ENCODE data around the gene CNOT6L. TPM values are rescaled to one million over a fixed set of nuclear protein-coding genes. Genes with fewer than 3 reads are reported as not detected.

Gene CNOT6L
- polyA plus RNA-seq, 2 of the 4 experiments (the other 2 are of a cell fraction): 5.8 to 8.7 TPM

DNA sequence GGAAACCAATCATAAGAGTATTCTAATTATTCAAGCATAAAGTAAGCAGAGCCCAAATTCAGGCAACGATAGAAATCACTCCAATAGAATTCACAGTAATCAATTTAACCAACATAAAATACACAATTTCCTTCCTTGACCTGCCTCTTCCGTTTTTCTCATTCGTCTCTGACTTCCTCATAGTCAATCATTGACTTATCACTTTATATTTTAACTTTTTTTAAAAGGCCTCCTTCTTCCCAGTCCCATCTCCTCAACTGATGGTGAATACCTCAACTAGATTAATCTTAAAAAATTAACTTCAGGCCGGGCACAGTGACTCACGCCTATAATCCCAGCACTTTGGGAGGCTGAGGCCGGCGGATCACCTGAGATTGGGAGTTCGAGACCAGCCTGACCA is 13.3 kb downstream of the CNOT6L start:
- WGBS (ENCODE audit: missing lambda C conversion rate): 89% methylated on average over 8 of the region's 8 CpGs
- ChIA-PET CTCF (no interaction called here), POLR2A (no interaction called here)
- no peak for ATAC-seq
- TF ChIP-seq, protein P1, sequence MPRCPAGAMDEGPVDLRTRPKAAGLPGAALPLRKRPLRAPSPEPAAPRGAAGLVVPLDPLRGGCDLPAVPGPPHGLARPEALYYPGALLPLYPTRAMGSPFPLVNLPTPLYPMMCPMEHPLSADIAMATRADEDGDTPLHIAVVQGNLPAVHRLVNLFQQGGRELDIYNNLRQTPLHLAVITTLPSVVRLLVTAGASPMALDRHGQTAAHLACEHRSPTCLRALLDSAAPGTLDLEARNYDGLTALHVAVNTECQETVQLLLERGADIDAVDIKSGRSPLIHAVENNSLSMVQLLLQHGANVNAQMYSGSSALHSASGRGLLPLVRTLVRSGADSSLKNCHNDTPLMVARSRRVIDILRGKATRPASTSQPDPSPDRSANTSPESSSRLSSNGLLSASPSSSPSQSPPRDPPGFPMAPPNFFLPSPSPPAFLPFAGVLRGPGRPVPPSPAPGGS (IDR thresholded peaks at IDR 0.05): no peak
- no peak for TF ChIP-seq KDM5A (IDR thresholded peaks at IDR 0.05)
- TF ChIP-seq, protein P2, sequence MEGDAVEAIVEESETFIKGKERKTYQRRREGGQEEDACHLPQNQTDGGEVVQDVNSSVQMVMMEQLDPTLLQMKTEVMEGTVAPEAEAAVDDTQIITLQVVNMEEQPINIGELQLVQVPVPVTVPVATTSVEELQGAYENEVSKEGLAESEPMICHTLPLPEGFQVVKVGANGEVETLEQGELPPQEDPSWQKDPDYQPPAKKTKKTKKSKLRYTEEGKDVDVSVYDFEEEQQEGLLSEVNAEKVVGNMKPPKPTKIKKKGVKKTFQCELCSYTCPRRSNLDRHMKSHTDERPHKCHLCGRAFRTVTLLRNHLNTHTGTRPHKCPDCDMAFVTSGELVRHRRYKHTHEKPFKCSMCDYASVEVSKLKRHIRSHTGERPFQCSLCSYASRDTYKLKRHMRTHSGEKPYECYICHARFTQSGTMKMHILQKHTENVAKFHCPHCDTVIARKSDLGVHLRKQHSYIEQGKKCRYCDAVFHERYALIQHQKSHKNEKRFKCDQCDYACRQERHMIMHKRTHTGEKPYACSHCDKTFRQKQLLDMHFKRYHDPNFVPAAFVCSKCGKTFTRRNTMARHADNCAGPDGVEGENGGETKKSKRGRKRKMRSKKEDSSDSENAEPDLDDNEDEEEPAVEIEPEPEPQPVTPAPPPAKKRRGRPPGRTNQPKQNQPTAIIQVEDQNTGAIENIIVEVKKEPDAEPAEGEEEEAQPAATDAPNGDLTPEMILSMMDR (IDR thresholded peaks at IDR 0.05): no peak
- TF ChIP-seq, protein P3, sequence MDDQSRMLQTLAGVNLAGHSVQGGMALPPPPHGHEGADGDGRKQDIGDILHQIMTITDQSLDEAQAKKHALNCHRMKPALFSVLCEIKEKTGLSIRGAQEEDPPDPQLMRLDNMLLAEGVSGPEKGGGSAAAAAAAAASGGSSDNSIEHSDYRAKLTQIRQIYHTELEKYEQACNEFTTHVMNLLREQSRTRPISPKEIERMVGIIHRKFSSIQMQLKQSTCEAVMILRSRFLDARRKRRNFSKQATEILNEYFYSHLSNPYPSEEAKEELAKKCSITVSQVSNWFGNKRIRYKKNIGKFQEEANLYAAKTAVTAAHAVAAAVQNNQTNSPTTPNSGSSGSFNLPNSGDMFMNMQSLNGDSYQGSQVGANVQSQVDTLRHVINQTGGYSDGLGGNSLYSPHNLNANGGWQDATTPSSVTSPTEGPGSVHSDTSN (IDR thresholded peaks at IDR 0.05): no peak
- TF ChIP-seq FOSL2 (IDR thresholded peaks at IDR 0.05): no peak
- no peak for TF ChIP-seq FOSL2 (CRISPR knock-in tag; IDR thresholded peaks at IDR 0.05)
- no peak for TF ChIP-seq MAZ (IDR thresholded peaks at IDR 0.05; ENCODE audit: borderline replicate concordance, low read depth, low read length)
- TF ChIP-seq BHLHE40 (IDR thresholded peaks at IDR 0.05; ENCODE audit: low read depth, low read length): no peak
- no peak for TF ChIP-seq TFCP2L1 (CRISPR knock-in tag; IDR thresholded peaks at IDR 0.05)
- TF ChIP-seq NR3C1 (IDR thresholded peaks at IDR 0.05): no peak
- H3K4me1 ChIP-seq: peaks cover 11% of the 10 kb centered on the region
- H3K4me3 ChIP-seq: no peak overlapping the region
- no peak for DNase-seq (ENCODE audit: low read depth in 1 of 2, low spot score in 1 of 2)
- H3K27ac ChIP-seq: no peak overlapping the region
- no peak overlapping the region for H3K4me2 ChIP-seq
- FAIRE-seq: no peak
- no peaks in the 10 kb centered on the region for H3K9me3 ChIP-seq

DNA sequence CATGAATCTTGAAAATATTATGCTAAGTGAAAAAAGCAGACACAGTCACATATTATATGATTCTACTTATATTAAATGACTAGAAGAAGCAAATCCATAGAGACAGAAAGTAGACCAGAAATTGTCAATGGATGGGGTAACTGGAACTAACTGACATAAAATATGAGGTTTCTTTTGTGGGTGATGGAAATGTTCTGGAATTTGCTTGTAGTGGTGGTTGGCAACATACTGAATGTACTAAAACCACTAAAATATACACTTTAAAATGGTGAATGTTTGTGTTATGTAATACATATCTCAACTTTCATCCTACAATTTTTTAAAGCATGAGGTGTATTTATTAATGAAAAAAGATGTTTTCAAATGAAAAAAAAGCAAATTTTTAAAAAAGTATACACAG is 14.7 kb downstream of the CNOT6L start:
- no peak for FAIRE-seq

More for the DNA sequence above, 14.7 kb downstream of the CNOT6L start:
- no peak for TF ChIP-seq SREBF2 (IDR thresholded peaks at IDR 0.05)
- no peak for TF ChIP-seq CHD2 (IDR thresholded peaks at IDR 0.05; ENCODE audit: low read length, partially characterized antibody)
- TF ChIP-seq TP53 (CRISPR knock-in tag; IDR thresholded peaks at IDR 0.05): no peak
- no peak for TF ChIP-seq POLR2AphosphoS2 (conservative IDR thresholded peaks at IDR 0.05; ENCODE audit: low read length)
- TF ChIP-seq ZFP36 (IDR thresholded peaks at IDR 0.05; ENCODE audit: borderline replicate concordance, partially characterized antibody): no peak
- TF ChIP-seq, protein P1 (IDR thresholded peaks at IDR 0.05): no peak
- no peak for TF ChIP-seq NPAS2 (CRISPR knock-in tag; IDR thresholded peaks at IDR 0.05; ENCODE audit: borderline replicate concordance)
- TF ChIP-seq MYC (IDR thresholded peaks at IDR 0.05; ENCODE audit: borderline replicate concordance, low read length): no peak
- TF ChIP-seq RFX5 (IDR thresholded peaks at IDR 0.05): no peak
- TF ChIP-seq, protein P4, sequence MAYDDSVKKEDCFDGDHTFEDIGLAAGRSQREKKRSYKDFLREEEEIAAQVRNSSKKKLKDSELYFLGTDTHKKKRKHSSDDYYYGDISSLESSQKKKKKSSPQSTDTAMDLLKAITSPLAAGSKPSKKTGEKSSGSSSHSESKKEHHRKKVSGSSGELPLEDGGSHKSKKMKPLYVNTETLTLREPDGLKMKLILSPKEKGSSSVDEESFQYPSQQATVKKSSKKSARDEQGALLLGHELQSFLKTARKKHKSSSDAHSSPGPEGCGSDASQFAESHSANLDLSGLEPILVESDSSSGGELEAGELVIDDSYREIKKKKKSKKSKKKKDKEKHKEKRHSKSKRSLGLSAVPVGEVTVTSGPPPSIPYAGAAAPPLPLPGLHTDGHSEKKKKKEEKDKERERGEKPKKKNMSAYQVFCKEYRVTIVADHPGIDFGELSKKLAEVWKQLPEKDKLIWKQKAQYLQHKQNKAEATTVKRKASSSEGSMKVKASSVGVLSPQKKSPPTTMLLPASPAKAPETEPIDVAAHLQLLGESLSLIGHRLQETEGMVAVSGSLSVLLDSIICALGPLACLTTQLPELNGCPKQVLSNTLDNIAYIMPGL (CRISPR knock-in tag; IDR thresholded peaks at IDR 0.05; ENCODE audit: borderline replicate concordance): no peak
- TF ChIP-seq, protein P5, sequence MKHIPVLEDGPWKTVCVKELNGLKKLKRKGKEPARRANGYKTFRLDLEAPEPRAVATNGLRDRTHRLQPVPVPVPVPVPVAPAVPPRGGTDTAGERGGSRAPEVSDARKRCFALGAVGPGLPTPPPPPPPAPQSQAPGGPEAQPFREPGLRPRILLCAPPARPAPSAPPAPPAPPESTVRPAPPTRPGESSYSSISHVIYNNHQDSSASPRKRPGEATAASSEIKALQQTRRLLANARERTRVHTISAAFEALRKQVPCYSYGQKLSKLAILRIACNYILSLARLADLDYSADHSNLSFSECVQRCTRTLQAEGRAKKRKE (CRISPR knock-in tag; IDR thresholded peaks at IDR 0.05; ENCODE audit: low read depth): no peak
- Histone ChIP-seq H3K4me1 (peaks cover 15% of the 10 kb centered on the region), H3K9me3 (no peaks in the 10 kb centered on the region), H3K4me2 (no peak overlapping the region), H3K4me3 (no peak overlapping the region), H3K27ac (no peak overlapping the region)
- ATAC-seq (no peak), DNase-seq (ENCODE audit: low read depth in 1 of 2, low spot score in 1 of 2) (no peak)
- ChIA-PET CTCF (no interaction called here), POLR2A (no interaction called here)
